OCI-LY1 (cell line): ENCODE measurements around the gene CDKN1C.

Experiments used
- H2AFZ ChIP-seq: fragments of 200-600 bp; sonication (generic), shearing (Covaris generic); 2 replicates; pipeline ENCODE4 v1.6.0; 2014; ENCODE audit warnings: antibody characterized with exemption, mild to moderate bottlenecking, low read length
- H3F3A ChIP-seq: fragments of 200-600 bp; sonication (generic), shearing (Covaris generic); 2 replicates; pipeline ENCODE4 v1.6.0; 2014; ENCODE audit warnings: mild to moderate bottlenecking, antibody characterized with exemption, low read length, moderate library complexity; ENCODE audit not compliant: insufficient read depth
- H3K27ac ChIP-seq: fragments of 200-600 bp; sonication (generic); 2 replicates; pipeline ENCODE4 v1.5.1; 2014; ENCODE audit warnings: low read length, mixed run types, mild to moderate bottlenecking, low read depth; ENCODE audit not compliant: poor library complexity, severe bottlenecking
- H3K27me3 ChIP-seq: fragments of 200-600 bp; sonication (generic); 2 replicates; pipeline ENCODE4 v1.6.0; 2014; ENCODE audit warnings: antibody characterized with exemption, mild to moderate bottlenecking, low read length, moderate library complexity; ENCODE audit not compliant: insufficient read depth
- H3K36me3 ChIP-seq: fragments of 200-600 bp; sonication (generic); 2 replicates; pipeline ENCODE4 v1.6.1; 2014; ENCODE audit warnings: mild to moderate bottlenecking, antibody characterized with exemption, low read length, moderate library complexity, mixed read lengths; ENCODE audit not compliant: insufficient read depth
- H3K4me1 ChIP-seq: fragments of 200-600 bp; sonication (generic); 2 replicates; pipeline ENCODE4 v1.5.1; 2014; ENCODE audit warnings: mild to moderate bottlenecking, low read length, moderate library complexity; ENCODE audit not compliant: insufficient read depth, severe bottlenecking
- H3K4me2 ChIP-seq: fragments of 200-600 bp; sonication (generic), shearing (Covaris generic); 2 replicates; pipeline ENCODE4 v1.6.1; 2014; ENCODE audit warnings: low read length
- H3K4me3 ChIP-seq: fragments of 200-600 bp; sonication (generic); 2 replicates; pipeline ENCODE4 v1.5.1; 2014; ENCODE audit warnings: low read length, low read depth, mild to moderate bottlenecking, mixed read lengths; ENCODE audit not compliant: poor library complexity, severe bottlenecking
- H3K79me2 ChIP-seq: fragments of 200-600 bp; shearing (Covaris generic); 2 replicates; pipeline ENCODE4 v1.6.1; 2016; ENCODE audit warnings: mixed run types, low read length, mixed read lengths; ENCODE audit not compliant: insufficient read depth
- H3K9ac ChIP-seq: fragments of 200-600 bp; sonication (generic), shearing (Covaris generic); 2 replicates; pipeline ENCODE4 v1.6.1; 2014; ENCODE audit warnings: mild to moderate bottlenecking, low read length, mixed read lengths
- H3K9me2 ChIP-seq: fragments of 200-600 bp; sonication (generic), shearing (Covaris generic); 2 replicates; pipeline ENCODE4 v1.6.1; 2014; ENCODE audit warnings: low read depth, mild to moderate bottlenecking, low read length, mixed read lengths
- H3K9me3 ChIP-seq: fragments of 200-600 bp; shearing (Covaris generic); 2 replicates; pipeline ENCODE4 v1.6.1; 2014; ENCODE audit warnings: low read length, mixed read lengths
- H4K20me1 ChIP-seq: fragments of 200-600 bp; sonication (generic), shearing (Covaris generic); 2 replicates; pipeline ENCODE4 v1.6.0; 2016; ENCODE audit warnings: mild to moderate bottlenecking, low read length; ENCODE audit not compliant: insufficient read depth
- EZH2 ChIP-seq: fragments of 200-600 bp; sonication (generic), shearing (Covaris generic); IDR thresholded peaks from 2 replicates; pipeline ENCODE4 v1.8.0; 2017; ENCODE audit warnings: borderline replicate concordance, mixed run types, mild to moderate bottlenecking, antibody characterized with exemption, low read length, moderate library complexity, mixed read lengths
- TF ChIP-seq, protein P1 (sequence below): fragments of 200-600 bp; sonication (generic), shearing (Covaris generic); IDR thresholded peaks from 2 replicates; pipeline ENCODE4 v1.5.1; 2017; ENCODE audit warnings: mild to moderate bottlenecking, antibody characterized with exemption, low read length, moderate library complexity, mixed read lengths

CDKN1C gene

DNA sequence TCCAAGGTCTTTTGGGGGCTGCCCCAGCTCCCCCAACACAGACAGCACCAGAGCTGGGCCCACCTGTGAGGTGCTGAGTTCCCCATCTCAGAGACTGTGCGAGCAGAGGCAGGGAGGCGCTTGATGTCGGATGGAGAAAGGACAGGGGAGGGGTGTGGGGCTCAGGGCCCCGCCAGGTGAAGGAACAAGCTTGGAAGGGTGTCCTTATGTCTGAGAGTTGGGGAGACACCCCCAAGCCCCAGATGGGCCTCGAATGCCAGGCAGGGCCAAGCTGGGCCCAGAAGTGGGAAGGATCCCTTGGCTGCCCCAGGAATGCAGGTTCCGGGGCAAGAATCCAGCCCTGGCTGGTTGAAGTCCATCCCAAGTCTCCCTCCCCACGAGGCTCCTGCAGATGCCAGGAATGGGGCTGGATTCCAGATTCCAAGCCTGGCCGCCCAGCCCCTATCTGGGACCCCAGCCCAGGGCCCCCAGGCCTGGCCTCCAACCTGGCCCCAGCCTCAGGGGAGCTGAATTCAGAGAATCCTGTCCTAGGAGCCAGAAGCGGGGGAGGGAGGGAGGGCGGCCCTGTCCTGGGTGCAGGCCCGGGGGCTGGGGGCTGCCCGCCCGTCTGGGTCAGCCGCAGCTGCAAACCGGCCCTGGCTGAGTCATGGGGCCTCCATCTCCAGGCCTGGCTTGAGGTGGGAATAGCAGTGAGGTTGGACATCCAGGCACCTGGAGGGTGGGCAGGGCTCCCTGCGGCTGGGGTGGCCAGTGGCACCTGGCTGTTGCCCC is 50.9 kb downstream of the CDKN1C start:
- Histone ChIP-seq H3K36me3 (no peaks in the 10 kb centered on the region), H3K4me2 (no peak overlapping the region), H4K20me1 (no peaks in the 10 kb centered on the region), H2AFZ (no peak overlapping the region), H3K27ac (no peak overlapping the region), H3K4me3 (no peak overlapping the region), H3K9ac (no peak overlapping the region), H3F3A (no peaks in the 10 kb centered on the region), H3K79me2 (no peaks in the 10 kb centered on the region), H3K4me1 (no peaks in the 10 kb centered on the region), H3K9me2 (no peaks in the 10 kb centered on the region), H3K9me3 (no peaks in the 10 kb centered on the region), H3K27me3 (no peaks in the 10 kb centered on the region)
- TF ChIP-seq, protein P1, sequence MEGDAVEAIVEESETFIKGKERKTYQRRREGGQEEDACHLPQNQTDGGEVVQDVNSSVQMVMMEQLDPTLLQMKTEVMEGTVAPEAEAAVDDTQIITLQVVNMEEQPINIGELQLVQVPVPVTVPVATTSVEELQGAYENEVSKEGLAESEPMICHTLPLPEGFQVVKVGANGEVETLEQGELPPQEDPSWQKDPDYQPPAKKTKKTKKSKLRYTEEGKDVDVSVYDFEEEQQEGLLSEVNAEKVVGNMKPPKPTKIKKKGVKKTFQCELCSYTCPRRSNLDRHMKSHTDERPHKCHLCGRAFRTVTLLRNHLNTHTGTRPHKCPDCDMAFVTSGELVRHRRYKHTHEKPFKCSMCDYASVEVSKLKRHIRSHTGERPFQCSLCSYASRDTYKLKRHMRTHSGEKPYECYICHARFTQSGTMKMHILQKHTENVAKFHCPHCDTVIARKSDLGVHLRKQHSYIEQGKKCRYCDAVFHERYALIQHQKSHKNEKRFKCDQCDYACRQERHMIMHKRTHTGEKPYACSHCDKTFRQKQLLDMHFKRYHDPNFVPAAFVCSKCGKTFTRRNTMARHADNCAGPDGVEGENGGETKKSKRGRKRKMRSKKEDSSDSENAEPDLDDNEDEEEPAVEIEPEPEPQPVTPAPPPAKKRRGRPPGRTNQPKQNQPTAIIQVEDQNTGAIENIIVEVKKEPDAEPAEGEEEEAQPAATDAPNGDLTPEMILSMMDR, result no peak
- no peak for TF ChIP-seq EZH2

DNA sequence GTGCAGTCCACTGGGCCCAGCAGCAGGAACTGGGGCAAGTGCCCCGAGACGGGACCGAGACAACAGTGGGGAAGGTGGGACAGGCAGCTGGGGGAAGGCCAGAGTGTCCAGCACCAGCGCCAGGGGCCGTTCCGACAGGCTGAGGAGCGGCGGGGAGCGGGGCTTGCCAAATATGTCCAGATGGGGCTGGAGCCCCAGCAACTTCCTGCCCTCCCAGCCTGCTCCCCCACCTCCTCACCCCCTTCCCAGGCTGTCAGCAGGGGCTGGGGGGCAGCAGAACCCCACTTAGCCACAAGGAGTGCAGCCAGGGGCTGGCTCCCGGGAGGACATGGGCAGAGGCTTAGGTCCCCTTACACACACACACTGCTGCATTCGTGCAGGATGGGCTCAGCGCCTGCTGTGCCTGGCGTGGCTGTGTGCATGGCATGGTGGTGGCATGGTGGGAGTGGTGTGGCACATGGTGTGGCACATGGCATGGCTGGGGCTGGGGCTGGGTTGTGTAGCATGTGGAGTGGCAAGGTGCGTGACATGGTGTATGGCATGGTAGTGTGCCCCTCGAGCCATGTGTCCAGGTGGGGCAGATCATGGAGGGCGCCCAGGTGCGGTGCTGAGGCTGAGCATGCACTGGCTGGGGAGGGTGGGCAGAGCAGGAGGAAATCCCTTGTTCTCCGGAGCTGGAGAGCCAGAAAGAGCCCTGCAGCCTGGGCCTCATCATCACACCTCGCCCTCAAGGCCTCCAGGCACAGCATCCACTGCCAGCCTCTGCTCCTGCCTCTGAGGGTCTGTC is 51.7 kb downstream of the CDKN1C start:
- Histone ChIP-seq H3K9me3 (no peaks in the 10 kb centered on the region), H3K9me2 (no peaks in the 10 kb centered on the region), H3K27me3 (no peaks in the 10 kb centered on the region; the same call in 1 of the 2 replicates), H3K4me2 (no peak overlapping the region), H2AFZ (no peak overlapping the region), H3K4me3 (no peak overlapping the region), H3K36me3 (no peaks in the 10 kb centered on the region), H3F3A (no peaks in the 10 kb centered on the region), H3K27ac (no peak overlapping the region), H4K20me1 (no peaks in the 10 kb centered on the region), H3K79me2 (no peaks in the 10 kb centered on the region), H3K4me1 (no peaks in the 10 kb centered on the region), H3K9ac (no peak overlapping the region)
- no peak for TF ChIP-seq EZH2
- TF ChIP-seq, protein P1, result no peak
